ENCODE results near the gene SRC. TPM values are rescaled to one million over a fixed set of nuclear protein-coding genes. Genes with fewer than 3 reads are reported as not detected.

Gene SRC
- total RNA-seq, 2 donors from 2014 or later, result 102 to 123 TPM

GRCh38 chr20:37351689-37352607 is 6.0 kb downstream of the SRC start:
- Histone ChIP-seq H3K27me3 (no peaks in the 10 kb centered on the region), H3K27ac (no peak overlapping the region), H3K9me3 (no peaks in the 10 kb centered on the region), H3K36me3 (no peaks in the 10 kb centered on the region), H3K4me3 (no peak overlapping the region), H3K9ac (ENCODE audit: low read depth in 2 of 2, low read length in 2 of 2) (peak overlapping the region in 1 of 2 donors; percentile 5), H3K4me1 (peaks cover 6% of the 10 kb centered on the region)
- DNase-seq, result no peak
- TF ChIP-seq CTCF (IDR thresholded peaks at IDR 0.05), result no peak
- intact Hi-C loops (cut with DNase I), result no loop called here

- Histone ChIP-seq H3K9me3 (no peaks in the 10 kb centered on the region), H3K4me1 (peaks cover 6% of the 10 kb centered on the region), H3K9ac (ENCODE audit: low read depth in 2 of 2, low read length in 2 of 2) (peak overlapping the region in 1 of 2 donors; percentile 5), H3K27me3 (no peaks in the 10 kb centered on the region), H3K4me3 (no peak overlapping the region), H3K27ac (no peak overlapping the region), H3K36me3 (no peaks in the 10 kb centered on the region)
- intact Hi-C loops (cut with DNase I), result no loop called here
- no peak for TF ChIP-seq CTCF (IDR thresholded peaks at IDR 0.05)
- DNase-seq, result no peak
Measured at GRCh38 chr20:37352608-37352980, 6.7 kb downstream of the SRC start.

- H3K4me1 ChIP-seq, result peaks cover 8% of the 10 kb centered on the region
- H3K36me3 ChIP-seq, result no peaks in the 10 kb centered on the region
- no peaks in the 10 kb centered on the region for H3K27me3 ChIP-seq
- no peak for DNase-seq
- peak overlapping the region in 1 of 2 donors; percentile 72 for H3K9ac ChIP-seq (ENCODE audit: low read depth in 2 of 2, low read length in 2 of 2)
- H3K4me3 ChIP-seq, result no peak overlapping the region
- intact Hi-C loops (cut with DNase I), result no loop called here
- no peak for TF ChIP-seq CTCF (IDR thresholded peaks at IDR 0.05)
- H3K27ac ChIP-seq, result no peak overlapping the region
- no peaks in the 10 kb centered on the region for H3K9me3 ChIP-seq
Measured at GRCh38 chr20:37353285-37353849, 7.4 kb downstream of the SRC start.

GRCh38 chr20:37354210-37355195 is 8.6 kb downstream of the SRC start:
- Histone ChIP-seq H3K27me3 (no peaks in the 10 kb centered on the region), H3K4me1 (peaks cover 10% of the 10 kb centered on the region), H3K9ac (ENCODE audit: low read depth in 2 of 2, low read length in 2 of 2) (peak overlapping the region in 1 of 2 donors; percentile 72), H3K9me3 (no peaks in the 10 kb centered on the region), H3K36me3 (no peaks in the 10 kb centered on the region), H3K27ac (peak overlapping the region; percentile 47), H3K4me3 (no peak overlapping the region)
- DNase-seq, result peak; percentile 80
- no peak for TF ChIP-seq CTCF (IDR thresholded peaks at IDR 0.05)
- intact Hi-C loops (cut with DNase I), result no loop called here

Measured in colonic mucosa (tissue), 4 donors.